HG03135 (cell line): Measurements from ENCODE around the gene CD99.
"Not testable (repeated sequence)": the region's sequence is repeated elsewhere in the genome, so short reads cannot be mapped to it uniquely, and the experiment has no call there.

Experiments
- ATAC-seq: cut with Tn5 transposase; IDR thresholded peaks from one replicate; pipeline ENCODE4 v1.9.1; 2021; ENCODE audit warnings: mild to moderate bottlenecking, moderate library complexity; ENCODE audit not compliant: unreplicated experiment

The CD99 gene

DNA sequence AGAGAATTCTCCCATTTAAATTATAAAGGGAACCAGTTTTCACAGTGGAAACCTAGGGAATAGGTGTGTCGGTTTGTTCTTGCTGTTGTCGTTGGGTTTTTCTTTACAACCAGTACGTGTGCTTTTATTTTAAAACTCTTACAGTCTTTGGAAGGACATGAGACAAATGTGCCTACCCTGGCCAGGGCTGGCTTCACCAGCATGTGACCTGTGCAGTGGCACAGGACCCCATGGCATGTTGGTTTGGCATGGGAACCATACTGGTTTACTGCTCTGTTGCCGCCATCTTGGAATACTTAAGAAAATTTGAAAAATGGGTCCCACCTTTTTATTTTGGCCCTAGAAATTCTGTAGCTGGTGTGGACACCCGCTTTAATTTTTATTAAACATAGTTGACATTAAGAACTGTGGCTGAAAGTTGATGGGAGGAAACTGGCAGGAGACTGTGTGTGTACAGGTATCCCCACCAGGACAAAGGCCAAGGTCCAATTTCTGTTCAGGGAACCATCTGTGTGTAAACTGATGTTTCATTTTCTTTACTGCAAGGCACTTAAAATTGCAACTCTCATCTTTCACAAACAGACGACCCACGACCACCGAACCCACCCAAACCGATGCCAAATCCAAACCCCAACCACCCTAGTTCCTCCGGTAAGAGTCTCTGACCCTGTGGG, 28.8 kb downstream of the CD99 start:
- ATAC-seq: no peak

DNA sequence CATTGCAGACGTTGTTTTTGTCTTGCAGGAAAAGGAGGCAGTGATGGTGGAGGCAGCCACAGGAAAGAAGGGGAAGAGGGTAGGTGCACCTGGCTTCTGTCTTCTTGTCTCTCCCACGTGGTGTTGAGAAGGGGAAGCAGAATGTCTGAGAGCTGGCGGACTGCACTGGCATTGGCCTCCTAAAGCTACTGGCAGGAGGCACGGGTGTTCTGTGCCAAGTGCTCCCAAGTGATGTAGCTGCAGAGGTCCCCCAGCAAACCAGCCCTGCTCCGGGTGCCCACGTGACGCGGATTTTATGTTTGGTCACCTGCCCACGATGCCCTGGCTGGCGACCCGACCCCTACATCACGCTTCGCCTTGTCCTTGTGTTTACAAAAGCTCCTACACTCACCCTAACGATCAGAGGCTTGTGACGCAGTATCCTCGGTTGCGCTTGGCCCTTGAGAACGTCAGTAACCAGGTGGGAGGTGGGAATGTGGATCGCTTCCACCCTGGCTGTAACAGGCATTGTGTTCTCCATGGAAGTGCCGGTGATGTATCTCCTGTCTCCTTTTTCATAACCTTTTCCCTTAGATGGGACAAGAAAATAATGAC, 32.3 kb downstream of the CD99 start:
- no peak for ATAC-seq

- not testable (repeated sequence) for ATAC-seq
Measured at GRCh38 chrX:2727264-2727663, 36.2 kb downstream of the CD99 start.

- no peak for ATAC-seq
Measured at GRCh38 chrX:2732076-2732475, 41.0 kb downstream of the CD99 start.

DNA sequence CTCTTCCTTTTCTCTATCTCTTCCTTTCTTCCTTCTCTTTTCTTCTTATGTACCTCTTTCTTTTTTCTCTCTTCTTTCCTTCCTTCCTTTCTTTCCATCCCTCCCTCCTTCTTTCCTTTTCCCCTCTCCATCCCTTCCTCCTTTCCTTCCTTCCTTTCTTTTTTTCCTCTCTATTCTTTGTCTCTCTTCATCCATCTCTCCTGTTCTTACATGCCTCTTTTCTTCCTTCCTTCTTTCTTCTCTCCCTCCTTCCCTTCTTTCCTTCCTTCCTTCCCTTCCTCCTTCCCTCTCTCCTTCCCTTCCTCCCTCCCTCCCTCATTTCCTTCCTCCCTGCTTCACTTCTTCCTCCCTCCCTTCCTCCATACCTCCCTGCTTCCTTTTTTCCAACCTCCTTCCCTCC, 41.6 kb downstream of the CD99 start:
- ATAC-seq: no peak

DNA sequence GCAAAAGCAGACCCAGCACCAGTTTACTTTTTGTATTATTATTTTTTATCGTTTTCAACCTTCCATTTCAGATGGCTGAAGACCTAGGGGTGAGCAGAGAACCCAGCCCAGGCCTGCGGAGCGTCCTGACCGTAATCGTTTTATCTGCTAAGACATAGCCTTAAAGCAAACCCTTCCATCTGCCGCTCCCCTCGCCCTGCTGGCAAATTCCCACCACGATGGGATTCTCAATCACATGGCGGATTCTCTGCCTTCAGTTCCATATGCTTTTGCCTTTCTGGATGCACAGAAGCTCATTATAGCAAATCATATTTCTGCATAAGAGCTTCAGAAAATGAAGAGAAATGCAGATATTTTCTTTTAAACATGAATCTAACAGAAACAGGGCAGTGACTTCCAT, 42.2 kb downstream of the CD99 start:
- no peak for ATAC-seq

GRCh38 chrX:2735270-2735669, 44.2 kb downstream of the CD99 start:
- no peak for ATAC-seq

DNA sequence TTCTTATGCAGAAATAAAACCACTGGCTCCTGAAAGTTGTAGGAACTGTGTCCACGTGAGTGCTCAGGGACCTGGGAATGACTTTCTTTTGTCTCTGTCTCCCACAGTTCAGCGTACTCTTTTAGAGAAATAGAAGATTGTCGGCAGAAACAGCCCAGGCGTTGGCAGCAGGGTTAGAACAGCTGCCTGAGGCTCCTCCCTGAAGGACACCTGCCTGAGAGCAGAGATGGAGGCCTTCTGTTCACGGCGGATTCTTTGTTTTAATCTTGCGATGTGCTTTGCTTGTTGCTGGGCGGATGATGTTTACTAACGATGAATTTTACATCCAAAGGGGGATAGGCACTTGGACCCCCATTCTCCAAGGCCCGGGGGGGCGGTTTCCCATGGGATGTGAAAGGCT, 49.6 kb downstream of the CD99 start:
- no peak for ATAC-seq

- ATAC-seq: no peak
Measured at GRCh38 chrX:2741386-2741785, 50.3 kb downstream of the CD99 start.

- not testable (repeated sequence) for ATAC-seq
Measured at GRCh38 chrX:2746250-2746649, 55.2 kb downstream of the CD99 start.

DNA sequence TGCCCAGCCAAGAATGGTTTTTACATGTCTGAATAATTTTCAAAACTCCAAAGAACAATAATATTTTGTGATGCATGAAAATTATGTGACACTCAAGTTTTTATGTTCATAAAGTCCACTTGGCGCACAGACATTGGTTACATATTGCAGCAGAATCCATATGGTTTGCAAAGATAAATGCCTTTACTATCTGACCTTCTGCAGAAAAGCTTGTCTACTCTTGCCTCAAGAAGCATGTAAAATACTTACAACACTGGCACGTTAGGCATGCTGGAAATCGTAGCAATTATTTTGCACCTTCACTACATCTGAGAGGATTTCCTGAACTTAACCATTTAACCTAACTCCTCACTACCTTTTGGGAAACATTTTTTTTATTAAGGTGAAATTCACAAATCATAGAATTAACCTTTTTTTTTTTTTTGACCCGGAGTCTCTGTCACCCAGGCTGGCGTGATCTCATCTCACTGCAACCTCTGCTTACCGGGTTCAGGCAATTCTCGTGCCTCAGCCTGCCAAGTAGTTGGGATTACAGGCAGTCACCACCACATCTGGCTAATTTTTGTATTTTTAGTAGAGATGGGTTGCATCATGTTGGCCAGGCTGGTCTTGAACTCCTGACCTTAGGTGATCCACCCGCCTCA, 57.2 kb downstream of the CD99 start:
- ATAC-seq: no peak

DNA sequence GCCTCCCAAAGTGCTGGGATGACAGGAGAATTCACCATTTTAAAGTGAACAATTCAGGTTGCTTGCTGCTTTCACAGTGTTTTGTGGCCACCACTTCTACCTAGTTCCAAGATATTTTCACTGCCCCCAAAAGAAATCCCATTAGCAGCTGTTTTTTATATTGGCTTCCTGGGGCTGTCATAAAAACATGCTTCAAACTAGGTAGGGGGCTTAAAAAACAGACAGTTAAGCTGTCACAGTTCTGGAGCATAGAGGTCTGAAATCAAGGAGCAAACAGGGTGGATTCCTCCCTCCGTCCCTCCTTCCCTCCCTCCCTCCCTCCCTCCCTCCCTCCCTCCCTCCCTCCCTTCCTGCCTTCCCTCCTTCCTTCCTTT, 57.7 kb downstream of the CD99 start:
- ATAC-seq: no peak

DNA sequence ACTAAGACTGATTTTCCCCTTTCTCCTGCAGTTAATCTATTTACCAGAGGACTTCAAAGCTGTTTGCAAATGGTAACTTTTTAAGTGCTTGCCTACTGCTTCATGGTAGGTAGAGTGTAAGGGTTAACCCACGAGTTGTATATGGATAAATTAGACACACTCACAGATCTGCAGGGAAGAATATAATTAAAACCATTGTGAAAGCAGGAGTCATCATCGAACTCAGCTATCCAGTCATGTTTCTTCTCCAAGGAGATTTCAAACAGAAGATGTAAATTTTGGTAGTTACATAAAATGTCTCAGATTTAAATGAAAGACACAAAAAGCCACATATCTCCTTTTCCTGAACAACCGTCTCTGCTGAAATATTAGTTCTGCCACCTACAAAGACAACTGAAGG, 60.2 kb downstream of the CD99 start:
- no peak for ATAC-seq

- ATAC-seq: not testable (repeated sequence)
Measured at GRCh38 chrX:2751874-2752300, 60.8 kb downstream of the CD99 start, which contains the start of gene XG. Gene XG, plus strand, starts transcription at chrX:2752040. Its CDS starts 235 bp downstream, at chrX:2752275.

GRCh38 chrX:2752441-2752840, 61.3 kb downstream of the CD99 start:
- ATAC-seq: not testable (repeated sequence)

- ATAC-seq: not testable (repeated sequence)
Measured at GRCh38 chrX:2755163-2755715, 64.1 kb downstream of the CD99 start.

DNA sequence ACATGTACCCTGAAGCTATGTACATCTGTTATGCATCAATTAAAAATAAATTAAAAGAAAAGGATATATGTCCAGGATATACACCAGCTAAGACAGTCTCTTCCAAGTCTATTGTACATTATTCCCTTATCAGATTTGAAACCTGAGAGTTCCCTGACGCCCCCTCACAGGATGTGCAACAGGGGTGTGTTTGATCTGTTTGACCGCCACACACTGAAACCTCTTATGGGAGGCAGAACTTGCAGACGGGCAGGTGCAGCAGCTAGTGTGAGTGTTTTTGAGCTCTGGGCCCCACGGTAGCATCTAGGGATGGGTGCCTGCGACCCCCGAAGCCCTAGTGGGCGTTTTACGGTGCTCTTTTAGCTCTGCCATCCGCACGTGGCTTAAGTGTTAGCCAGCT, 65.5 kb downstream of the CD99 start:
- no peak for ATAC-seq

DNA sequence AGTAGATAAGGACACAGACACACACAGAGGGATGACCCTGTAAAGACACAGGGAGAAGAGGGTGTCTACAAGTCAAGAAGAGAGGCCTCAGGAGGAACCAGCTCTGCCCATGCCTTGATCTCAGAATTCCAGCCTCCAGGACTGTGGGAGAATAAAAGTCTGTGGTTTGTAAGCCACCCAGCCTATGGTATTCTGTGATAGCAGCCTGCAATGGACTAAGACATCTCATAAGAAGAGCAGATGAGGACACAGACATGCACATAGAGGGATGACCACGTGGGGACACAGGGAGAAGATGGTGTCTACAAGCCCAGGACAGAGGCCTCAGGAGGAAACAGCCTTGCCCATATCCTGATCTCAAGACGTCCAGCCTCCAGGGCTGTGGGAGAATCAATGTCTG, 70.2 kb downstream of the CD99 start:
- no peak for ATAC-seq

DNA sequence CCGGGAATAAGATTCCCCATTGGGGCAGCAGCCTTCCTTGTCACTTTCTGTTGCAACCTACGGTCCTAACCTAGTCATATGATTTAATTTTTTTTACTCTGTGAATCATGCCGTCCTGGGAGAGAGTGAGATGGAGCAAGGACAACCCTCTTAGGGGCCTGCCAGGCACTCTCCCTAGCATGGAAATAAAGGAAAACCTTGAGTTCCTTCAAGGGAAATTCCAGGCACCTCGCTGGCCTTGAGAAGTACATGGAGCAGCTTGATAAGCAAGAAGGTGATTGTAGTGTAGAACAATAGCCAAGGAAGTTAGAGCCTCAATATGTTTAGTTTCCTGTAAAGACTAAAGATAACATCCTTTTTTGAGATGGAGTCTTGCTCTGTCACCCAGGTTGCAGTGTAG, 71.6 kb downstream of the CD99 start:
- ATAC-seq: not testable (repeated sequence)

GRCh38 chrX:2764766-2765548, 73.9 kb downstream of the CD99 start:
- not testable (repeated sequence) for ATAC-seq

DNA sequence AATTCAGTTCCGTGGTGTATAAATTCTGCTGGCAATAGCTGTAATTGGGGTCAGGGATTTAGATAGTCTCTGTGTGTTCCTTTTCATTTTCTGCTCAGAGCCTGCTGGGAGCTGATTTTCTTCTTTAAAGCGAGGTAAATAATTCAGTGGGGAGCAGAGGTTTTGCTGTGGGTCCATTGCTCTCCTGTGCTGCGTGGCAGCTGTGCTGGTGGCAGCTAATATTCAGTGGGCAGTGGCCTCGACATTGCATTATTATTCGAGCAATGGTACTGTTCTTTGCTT, 74.4 kb downstream of the CD99 start:
- ATAC-seq: no peak
